ENCODE data around the gene JPH4. TPM values are rescaled to one million over a fixed set of nuclear protein-coding genes. Genes with fewer than 3 reads are reported as not detected.

The JPH4 gene
- total and polyA plus RNA-seq, 2 of the 8 experiments (the other 6 are each of a cell fraction or from before 2014, with no cell fraction given): 23.9 to 46.7 TPM

GRCh38 chr14:23537351-23538049 is 41.1 kb downstream of the JPH4 start (continued):
- no peak for TF ChIP-seq CHD7 (IDR thresholded peaks at IDR 0.05; ENCODE audit: insufficient replicate concordance, low read length)
- TF ChIP-seq CHD1 (IDR thresholded peaks at IDR 0.05; ENCODE audit: low read depth, low read length): no peak
- no peak for TF ChIP-seq E2F6 (IDR thresholded peaks at IDR 0.05)
- TF ChIP-seq SRF (IDR thresholded peaks at IDR 0.05; ENCODE audit: low read depth, low read length): no peak
- peak; percentile 40 for TF ChIP-seq TAF7 (optimal IDR thresholded peaks at IDR 0.05; ENCODE audit: borderline replicate concordance, low read depth, low read length)
- no peak for TF ChIP-seq NRF1 (IDR thresholded peaks at IDR 0.05; ENCODE audit: low read depth, low read length)
- peak in 1 of 2 experiments; percentile 81; a peak in 1 of 4 replicates for TF ChIP-seq HDAC2 (IDR thresholded peaks at IDR 0.05; ENCODE audit: borderline replicate concordance in 1 of 2, low read depth in 2 of 2, low read length in 2 of 2)
- TF ChIP-seq RAD21 (IDR thresholded peaks at IDR 0.05 in 1 of 2, conservative IDR thresholded peaks at IDR 0.05 in 1 of 2; ENCODE audit: low read depth in 2 of 2, low read length in 2 of 2): 0 out of 4 replicates have a peak, but pooled peaks of 1 of the 2 experiments have one; percentile 4
- no peak for TF ChIP-seq JUND (IDR thresholded peaks at IDR 0.05; ENCODE audit: low read length)

Measured in H1 (cell line).